HepG2 (cell line): ENCODE results near the gene BPHL.

Experiments used
- RXRA ChIP-seq: sonication (generic); formaldehyde crosslinking; IDR thresholded peaks from 2 replicates; pipeline ENCODE4 v1.5.1; 2020; ENCODE audit warnings: missing genetic modification reagents
- SPEN ChIP-seq: sonication (generic); formaldehyde crosslinking; IDR thresholded peaks from 2 replicates; pipeline ENCODE4 v1.5.1; 2020; ENCODE audit warnings: low read depth, mild to moderate bottlenecking, missing genetic modification reagents
- ZNF10 ChIP-seq: sonication (generic); formaldehyde crosslinking; IDR thresholded peaks from 2 replicates; pipeline ENCODE4 v1.4.0; 2020; ENCODE audit warnings: mild to moderate bottlenecking, low read depth, missing genetic modification reagents, borderline replicate concordance
- ZNF644 ChIP-seq: IDR thresholded peaks from 2 replicates; pipeline ENCODE4 v1.6.1; 2016; ENCODE audit warnings: low read depth
- TF ChIP-seq, protein P1 (sequence below): fragments of 450-650 bp; IDR thresholded peaks from 2 replicates; pipeline ENCODE4 v1.6.1; 2017; ENCODE audit warnings: mild to moderate bottlenecking
- TF ChIP-seq, protein P2 (sequence below): sonication (generic); formaldehyde crosslinking; IDR thresholded peaks from 2 replicates; pipeline ENCODE4 v1.4.0; 2020; ENCODE audit warnings: mild to moderate bottlenecking, missing genetic modification reagents, borderline replicate concordance
- TF ChIP-seq, protein P3 (sequence below): IDR thresholded peaks from 2 replicates; pipeline ENCODE4 v1.6.1; 2012; ENCODE audit warnings: inconsistent platforms
- TF ChIP-seq, protein P4 (sequence below): IDR thresholded peaks from 2 replicates; pipeline ENCODE4 v1.6.1; 2016; ENCODE audit warnings: missing compliant biosample characterization, missing genetic modification reagents, borderline replicate concordance
- TF ChIP-seq, protein P5 (sequence below): IDR thresholded peaks from 2 replicates; pipeline ENCODE4 v1.6.1; 2016; ENCODE audit warnings: low read depth

DNA sequence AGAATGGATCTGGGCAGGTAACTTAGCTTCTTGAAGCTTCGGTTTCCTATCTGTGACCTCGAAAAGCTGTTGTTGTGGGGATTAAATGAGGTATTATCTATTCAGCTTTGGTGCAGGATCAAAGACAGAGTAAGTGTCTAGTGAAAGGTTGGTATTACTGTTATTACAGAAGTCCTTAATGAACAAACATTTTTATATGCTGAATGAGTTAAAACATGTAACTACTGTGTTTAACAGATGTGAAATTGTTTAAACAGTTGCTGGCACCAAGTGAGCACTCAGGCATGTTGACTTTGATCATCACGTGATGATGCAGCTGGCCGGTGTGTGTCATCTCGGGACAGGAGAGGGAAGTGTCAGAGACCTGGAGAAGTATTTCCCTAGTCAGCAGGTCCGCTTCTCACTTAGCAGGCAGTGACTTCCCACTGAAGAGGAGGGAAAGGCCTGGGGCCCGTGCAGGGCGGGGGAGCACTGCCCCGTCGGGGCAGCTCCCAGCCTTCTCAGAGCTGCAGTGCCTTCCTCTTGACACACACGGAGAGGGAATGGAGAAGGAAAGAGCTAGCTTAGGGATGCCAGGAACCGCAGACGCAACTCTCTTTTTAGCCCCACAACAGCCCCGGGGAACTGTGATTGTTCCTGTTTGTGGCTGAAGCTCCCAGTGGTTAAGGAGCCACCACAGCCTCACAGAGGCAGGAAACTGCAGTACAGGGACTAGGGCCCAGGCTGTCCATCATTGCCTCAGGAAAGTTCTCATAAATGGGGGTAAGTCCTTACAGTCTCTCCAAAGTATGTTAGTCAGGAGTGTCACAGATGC lies 20.8 kb downstream of the BPHL start:
- TF ChIP-seq, protein P1, sequence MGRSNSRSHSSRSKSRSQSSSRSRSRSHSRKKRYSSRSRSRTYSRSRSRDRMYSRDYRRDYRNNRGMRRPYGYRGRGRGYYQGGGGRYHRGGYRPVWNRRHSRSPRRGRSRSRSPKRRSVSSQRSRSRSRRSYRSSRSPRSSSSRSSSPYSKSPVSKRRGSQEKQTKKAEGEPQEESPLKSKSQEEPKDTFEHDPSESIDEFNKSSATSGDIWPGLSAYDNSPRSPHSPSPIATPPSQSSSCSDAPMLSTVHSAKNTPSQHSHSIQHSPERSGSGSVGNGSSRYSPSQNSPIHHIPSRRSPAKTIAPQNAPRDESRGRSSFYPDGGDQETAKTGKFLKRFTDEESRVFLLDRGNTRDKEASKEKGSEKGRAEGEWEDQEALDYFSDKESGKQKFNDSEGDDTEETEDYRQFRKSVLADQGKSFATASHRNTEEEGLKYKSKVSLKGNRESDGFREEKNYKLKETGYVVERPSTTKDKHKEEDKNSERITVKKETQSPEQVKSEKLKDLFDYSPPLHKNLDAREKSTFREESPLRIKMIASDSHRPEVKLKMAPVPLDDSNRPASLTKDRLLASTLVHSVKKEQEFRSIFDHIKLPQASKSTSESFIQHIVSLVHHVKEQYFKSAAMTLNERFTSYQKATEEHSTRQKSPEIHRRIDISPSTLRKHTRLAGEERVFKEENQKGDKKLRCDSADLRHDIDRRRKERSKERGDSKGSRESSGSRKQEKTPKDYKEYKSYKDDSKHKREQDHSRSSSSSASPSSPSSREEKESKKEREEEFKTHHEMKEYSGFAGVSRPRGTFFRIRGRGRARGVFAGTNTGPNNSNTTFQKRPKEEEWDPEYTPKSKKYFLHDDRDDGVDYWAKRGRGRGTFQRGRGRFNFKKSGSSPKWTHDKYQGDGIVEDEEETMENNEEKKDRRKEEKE, result no peak
- TF ChIP-seq ZNF644 (CRISPR knock-in tag) (peak; percentile 38; the same call in 1 of the 2 replicates), ZNF10 (no peak), SPEN (CRISPR knock-in tag) (peak; percentile 78; the same call in 1 of the 2 replicates), RXRA (peak; percentile 95)
- TF ChIP-seq, protein P2, sequence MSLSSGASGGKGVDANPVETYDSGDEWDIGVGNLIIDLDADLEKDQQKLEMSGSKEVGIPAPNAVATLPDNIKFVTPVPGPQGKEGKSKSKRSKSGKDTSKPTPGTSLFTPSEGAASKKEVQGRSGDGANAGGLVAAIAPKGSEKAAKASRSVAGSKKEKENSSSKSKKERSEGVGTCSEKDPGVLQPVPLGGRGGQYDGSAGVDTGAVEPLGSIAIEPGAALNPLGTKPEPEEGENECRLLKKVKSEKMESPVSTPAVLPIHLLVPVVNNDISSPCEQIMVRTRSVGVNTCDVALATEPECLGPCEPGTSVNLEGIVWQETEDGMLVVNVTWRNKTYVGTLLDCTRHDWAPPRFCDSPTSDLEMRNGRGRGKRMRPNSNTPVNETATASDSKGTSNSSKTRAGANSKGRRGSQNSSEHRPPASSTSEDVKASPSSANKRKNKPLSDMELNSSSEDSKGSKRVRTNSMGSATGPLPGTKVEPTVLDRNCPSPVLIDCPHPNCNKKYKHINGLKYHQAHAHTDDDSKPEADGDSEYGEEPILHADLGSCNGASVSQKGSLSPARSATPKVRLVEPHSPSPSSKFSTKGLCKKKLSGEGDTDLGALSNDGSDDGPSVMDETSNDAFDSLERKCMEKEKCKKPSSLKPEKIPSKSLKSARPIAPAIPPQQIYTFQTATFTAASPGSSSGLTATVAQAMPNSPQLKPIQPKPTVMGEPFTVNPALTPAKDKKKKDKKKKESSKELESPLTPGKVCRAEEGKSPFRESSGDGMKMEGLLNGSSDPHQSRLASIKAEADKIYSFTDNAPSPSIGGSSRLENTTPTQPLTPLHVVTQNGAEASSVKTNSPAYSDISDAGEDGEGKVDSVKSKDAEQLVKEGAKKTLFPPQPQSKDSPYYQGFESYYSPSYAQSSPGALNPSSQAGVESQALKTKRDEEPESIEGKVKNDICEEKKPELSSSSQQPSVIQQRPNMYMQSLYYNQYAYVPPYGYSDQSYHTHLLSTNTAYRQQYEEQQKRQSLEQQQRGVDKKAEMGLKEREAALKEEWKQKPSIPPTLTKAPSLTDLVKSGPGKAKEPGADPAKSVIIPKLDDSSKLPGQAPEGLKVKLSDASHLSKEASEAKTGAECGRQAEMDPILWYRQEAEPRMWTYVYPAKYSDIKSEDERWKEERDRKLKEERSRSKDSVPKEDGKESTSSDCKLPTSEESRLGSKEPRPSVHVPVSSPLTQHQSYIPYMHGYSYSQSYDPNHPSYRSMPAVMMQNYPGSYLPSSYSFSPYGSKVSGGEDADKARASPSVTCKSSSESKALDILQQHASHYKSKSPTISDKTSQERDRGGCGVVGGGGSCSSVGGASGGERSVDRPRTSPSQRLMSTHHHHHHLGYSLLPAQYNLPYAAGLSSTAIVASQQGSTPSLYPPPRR (CRISPR knock-in tag), result peak; percentile 88; the same call in 1 of the 2 replicates
- TF ChIP-seq, protein P3, sequence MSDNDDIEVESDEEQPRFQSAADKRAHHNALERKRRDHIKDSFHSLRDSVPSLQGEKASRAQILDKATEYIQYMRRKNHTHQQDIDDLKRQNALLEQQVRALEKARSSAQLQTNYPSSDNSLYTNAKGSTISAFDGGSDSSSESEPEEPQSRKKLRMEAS, result peak; percentile 89
- TF ChIP-seq, protein P4, sequence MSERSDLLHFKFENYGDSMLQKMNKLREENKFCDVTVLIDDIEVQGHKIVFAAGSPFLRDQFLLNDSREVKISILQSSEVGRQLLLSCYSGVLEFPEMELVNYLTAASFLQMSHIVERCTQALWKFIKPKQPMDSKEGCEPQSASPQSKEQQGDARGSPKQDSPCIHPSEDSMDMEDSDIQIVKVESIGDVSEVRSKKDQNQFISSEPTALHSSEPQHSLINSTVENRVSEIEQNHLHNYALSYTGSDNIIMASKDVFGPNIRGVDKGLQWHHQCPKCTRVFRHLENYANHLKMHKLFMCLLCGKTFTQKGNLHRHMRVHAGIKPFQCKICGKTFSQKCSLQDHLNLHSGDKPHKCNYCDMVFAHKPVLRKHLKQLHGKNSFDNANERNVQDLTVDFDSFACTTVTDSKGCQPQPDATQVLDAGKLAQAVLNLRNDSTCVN, result 0 out of 2 replicates have a peak, but pooled peaks have one; percentile 64
- TF ChIP-seq, protein P5, sequence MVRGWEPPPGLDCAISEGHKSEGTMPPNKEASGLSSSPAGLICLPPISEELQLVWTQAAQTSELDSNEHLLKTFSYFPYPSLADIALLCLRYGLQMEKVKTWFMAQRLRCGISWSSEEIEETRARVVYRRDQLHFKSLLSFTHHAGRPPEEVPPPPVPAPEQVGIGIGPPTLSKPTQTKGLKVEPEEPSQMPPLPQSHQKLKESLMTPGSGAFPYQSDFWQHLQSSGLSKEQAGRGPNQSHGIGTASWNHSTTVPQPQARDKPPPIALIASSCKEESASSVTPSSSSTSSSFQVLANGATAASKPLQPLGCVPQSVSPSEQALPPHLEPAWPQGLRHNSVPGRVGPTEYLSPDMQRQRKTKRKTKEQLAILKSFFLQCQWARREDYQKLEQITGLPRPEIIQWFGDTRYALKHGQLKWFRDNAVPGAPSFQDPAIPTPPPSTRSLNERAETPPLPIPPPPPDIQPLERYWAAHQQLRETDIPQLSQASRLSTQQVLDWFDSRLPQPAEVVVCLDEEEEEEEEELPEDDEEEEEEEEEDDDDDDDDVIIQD (CRISPR knock-in tag), result peak; percentile 86
